HFFc6 (cell line): Measurements from ENCODE around the gene NGF. TPM values are rescaled to one million over a fixed set of nuclear protein-coding genes. Genes with fewer than 3 reads are reported as not detected.
A peak's percentile ranks its signal among the peaks of the same experiment; 100 is the strongest.
"Not testable (repeated sequence)": the region's sequence is repeated elsewhere in the genome, so short reads cannot be mapped to it uniquely, and the experiment has no call there.

Experiments used
- DNase-seq: peaks from one replicate; pipeline ENCODE4 v3.0.0-alpha.2; 2018
- H3K27ac Mint-ChIP-seq: 2 replicates; pipeline ENCODE4 v1.8.0; 2020; ENCODE audit warnings: mild to moderate bottlenecking, mixed read lengths
- H3K27me3 Mint-ChIP-seq: 2 replicates; pipeline ENCODE4 v1.8.0; 2021; ENCODE audit warnings: mild to moderate bottlenecking, moderate library complexity, mixed read lengths; ENCODE audit not compliant: insufficient read depth
- H3K36me3 Mint-ChIP-seq: 2 replicates; pipeline ENCODE4 v1.8.0; 2021; ENCODE audit warnings: low read depth, mixed read lengths
- H3K4me1 Mint-ChIP-seq: 2 replicates; pipeline ENCODE4 v1.8.0; 2020; ENCODE audit warnings: low read depth, mixed read lengths
- H3K4me3 Mint-ChIP-seq: 2 replicates; pipeline ENCODE4 v1.8.0; 2020; ENCODE audit warnings: mild to moderate bottlenecking, moderate library complexity, mixed read lengths
- H3K9me3 Mint-ChIP-seq: 2 replicates; pipeline ENCODE4 v1.8.0; 2020; ENCODE audit warnings: mild to moderate bottlenecking, mixed read lengths
- total RNA-seq, 6 experiments: library from RNA; stranded (reverse); fragmentation: NEBNext Ultra II Directional; extraction: Animal tissue kit (Norgen Biotek cat#: 25700); gene quantifications; 2 replicates in 1 of 6; 3 replicates in 5 of 6; pipeline ENCODE4 v1.2.3, GENCODE V29; 2021
- TF ChIP-seq, protein P1 (sequence below): fragments of 200-600 bp; sonication (generic); IDR thresholded peaks from 2 replicates; pipeline ENCODE4 v1.5.0; 2021; ENCODE audit warnings: antibody characterized with exemption, mild to moderate bottlenecking

Gene NGF
- total RNA-seq, 6 experiments from 2014 or later, result 44.4 to 53.8 (median 51.0) TPM

DNA sequence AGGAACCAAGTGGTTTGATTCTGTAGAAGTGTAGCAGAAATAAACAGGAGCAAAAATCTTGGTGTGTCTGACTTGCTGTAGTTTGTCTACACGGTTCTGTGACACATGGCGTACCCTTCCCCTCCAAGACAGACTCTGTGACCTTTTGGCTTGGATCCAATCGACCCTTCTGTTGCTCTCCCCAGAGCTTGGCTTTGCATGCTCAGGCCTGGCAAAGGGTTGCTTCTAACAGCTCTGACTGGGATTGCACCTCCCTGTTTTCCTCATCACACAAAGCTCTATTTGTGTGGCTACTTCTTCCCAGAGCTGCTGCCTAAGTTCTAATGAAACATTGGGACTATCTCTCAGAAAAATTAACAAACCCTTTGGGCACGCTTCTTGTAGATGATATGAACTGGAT, 24.0 kb downstream of the NGF start:
- DNase-seq, result no peak
- H3K27me3 Mint-ChIP-seq, result peaks cover 6% of the 10 kb centered on the region
- H3K27ac Mint-ChIP-seq, result peak overlapping the region; percentile 69
- no peak overlapping the region for H3K4me3 Mint-ChIP-seq
- H3K9me3 Mint-ChIP-seq, result no peaks in the 10 kb centered on the region
- TF ChIP-seq, protein P1, sequence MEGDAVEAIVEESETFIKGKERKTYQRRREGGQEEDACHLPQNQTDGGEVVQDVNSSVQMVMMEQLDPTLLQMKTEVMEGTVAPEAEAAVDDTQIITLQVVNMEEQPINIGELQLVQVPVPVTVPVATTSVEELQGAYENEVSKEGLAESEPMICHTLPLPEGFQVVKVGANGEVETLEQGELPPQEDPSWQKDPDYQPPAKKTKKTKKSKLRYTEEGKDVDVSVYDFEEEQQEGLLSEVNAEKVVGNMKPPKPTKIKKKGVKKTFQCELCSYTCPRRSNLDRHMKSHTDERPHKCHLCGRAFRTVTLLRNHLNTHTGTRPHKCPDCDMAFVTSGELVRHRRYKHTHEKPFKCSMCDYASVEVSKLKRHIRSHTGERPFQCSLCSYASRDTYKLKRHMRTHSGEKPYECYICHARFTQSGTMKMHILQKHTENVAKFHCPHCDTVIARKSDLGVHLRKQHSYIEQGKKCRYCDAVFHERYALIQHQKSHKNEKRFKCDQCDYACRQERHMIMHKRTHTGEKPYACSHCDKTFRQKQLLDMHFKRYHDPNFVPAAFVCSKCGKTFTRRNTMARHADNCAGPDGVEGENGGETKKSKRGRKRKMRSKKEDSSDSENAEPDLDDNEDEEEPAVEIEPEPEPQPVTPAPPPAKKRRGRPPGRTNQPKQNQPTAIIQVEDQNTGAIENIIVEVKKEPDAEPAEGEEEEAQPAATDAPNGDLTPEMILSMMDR, result no peak
- peaks cover 91% of the 10 kb centered on the region for H3K4me1 Mint-ChIP-seq
- H3K36me3 Mint-ChIP-seq, result peaks cover 67% of the 10 kb centered on the region

DNA sequence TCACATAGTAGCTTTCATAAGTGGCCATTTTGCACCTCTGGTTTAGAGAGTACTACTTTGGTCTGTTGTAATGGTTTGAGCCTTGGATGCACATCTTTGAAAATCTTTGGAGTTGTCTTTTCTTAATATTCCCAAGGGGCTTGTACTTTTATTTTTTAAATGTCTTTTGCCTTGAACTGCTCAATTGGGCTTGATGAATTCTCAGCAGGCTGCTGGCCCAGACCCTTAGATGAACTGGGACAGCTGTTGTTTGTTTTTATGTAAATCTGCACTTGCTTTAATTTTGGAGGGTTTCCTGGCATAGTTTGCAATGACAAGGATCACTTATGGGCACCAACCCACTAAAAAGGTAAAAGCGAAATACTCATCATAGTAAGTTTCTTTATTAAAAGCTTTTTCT, 24.9 kb downstream of the NGF start:
- TF ChIP-seq, protein P1, result no peak
- peaks cover 3% of the 10 kb centered on the region for H3K27me3 Mint-ChIP-seq
- H3K9me3 Mint-ChIP-seq, result no peaks in the 10 kb centered on the region
- no peak for DNase-seq
- H3K4me1 Mint-ChIP-seq, result peaks cover 91% of the 10 kb centered on the region
- no peak overlapping the region for H3K4me3 Mint-ChIP-seq
- H3K36me3 Mint-ChIP-seq, result peaks cover 68% of the 10 kb centered on the region
- H3K27ac Mint-ChIP-seq, result peak overlapping the region; percentile 63

DNA sequence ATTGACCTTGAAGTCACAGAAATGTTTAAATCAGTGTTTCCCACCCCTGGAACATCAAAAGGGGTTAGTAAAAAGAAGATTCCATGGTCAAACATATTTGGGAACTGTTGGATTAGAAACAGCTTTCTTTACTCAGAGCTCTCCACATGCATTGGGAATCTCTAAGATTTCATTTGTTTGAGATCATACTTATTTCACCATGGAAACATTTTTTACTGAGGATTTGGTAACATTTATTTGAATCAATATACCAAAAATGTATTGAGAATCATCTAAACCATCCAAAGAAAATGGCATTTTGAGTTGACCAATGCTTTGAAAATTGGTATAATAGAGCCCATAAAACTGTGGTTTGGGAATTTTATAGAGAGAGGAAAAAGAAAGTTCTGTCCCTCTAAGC, 25.3 kb downstream of the NGF start:
- Mint-ChIP-seq H3K36me3 (peaks cover 70% of the 10 kb centered on the region), H3K4me3 (no peak overlapping the region), H3K27ac (peak overlapping the region; percentile 63), H3K4me1 (peaks cover 91% of the 10 kb centered on the region), H3K9me3 (no peaks in the 10 kb centered on the region), H3K27me3 (peaks cover 2% of the 10 kb centered on the region)
- TF ChIP-seq, protein P1, result no peak
- DNase-seq, result no peak

DNA sequence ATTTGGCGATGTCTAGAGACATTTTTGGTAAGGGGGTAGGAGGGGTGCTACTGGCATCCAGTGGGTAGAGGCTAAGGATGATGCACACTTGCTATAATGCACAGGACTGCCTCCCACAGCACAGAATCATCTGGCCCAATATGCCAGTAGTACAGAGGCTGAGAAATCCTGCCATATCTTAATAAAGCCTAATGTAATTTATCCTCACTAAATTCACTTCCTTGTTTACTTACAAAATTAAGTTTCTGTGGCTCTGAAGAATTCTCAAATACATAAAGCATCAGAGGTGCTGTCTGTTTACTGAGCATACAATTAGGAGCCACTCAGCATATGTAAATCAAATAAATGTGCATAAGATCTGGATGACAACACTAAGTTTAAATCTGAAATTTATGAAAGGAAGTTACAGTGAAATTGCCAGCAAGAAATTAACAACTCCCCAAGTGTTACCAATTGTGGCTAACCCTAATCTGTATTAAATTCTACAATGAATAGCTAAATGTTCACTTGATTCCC, 26.5 kb downstream of the NGF start:
- no peak for DNase-seq
- Mint-ChIP-seq H3K4me1 (peaks cover 90% of the 10 kb centered on the region), H3K36me3 (peaks cover 70% of the 10 kb centered on the region), H3K9me3 (no peaks in the 10 kb centered on the region), H3K27ac (peak overlapping the region; percentile 63), H3K27me3 (peaks cover 2% of the 10 kb centered on the region), H3K4me3 (no peak overlapping the region)
- TF ChIP-seq, protein P1, result no peak

DNA sequence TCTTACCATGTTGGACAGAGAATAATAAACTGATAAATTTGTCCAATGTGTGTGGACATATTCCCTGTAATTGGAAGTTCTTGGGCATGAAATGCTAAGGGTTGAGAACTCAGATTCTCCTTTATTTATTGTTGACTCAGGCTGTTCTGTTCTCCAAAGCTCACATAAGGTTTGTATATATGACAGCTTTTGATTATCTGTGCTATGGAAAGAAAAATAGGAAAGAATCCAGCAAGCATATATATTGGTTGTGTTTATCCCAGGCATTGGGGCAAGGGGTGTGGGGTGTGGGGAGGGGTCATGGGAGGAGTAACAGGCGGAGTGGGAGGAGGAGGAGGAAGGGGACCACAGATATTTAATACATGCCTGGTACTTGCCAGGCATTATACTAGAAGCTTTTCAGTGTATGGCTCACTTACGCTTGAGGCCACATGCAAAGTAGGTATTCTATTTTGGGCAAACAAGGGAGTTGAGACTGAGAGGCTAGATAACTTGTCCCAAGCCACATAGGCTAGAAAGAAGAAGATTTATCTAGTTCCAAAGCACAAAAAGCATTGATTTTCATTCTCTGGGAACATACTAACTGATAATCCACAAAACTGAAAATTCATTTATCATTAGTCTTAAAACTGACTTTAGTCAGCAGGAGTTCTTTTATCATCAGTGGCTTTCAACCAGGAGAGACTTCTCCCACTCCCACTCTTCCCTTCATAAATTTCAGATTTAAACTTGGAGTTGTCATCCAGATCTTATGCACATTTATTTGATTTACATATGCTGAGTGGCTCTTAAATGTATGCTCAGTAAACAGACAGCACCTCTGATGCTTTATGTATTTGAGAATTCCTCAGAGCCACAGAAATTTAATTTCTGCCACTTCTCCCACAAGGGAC, 27.2 kb downstream of the NGF start:
- peaks cover 90% of the 10 kb centered on the region for H3K4me1 Mint-ChIP-seq
- peak overlapping the region; percentile 63; the same call in 1 of the 2 replicates for H3K27ac Mint-ChIP-seq
- peaks cover 71% of the 10 kb centered on the region for H3K36me3 Mint-ChIP-seq
- TF ChIP-seq, protein P1, result no peak
- peaks cover 2% of the 10 kb centered on the region for H3K27me3 Mint-ChIP-seq
- H3K4me3 Mint-ChIP-seq, result no peak overlapping the region
- H3K9me3 Mint-ChIP-seq, result no peaks in the 10 kb centered on the region
- no peak for DNase-seq

DNA sequence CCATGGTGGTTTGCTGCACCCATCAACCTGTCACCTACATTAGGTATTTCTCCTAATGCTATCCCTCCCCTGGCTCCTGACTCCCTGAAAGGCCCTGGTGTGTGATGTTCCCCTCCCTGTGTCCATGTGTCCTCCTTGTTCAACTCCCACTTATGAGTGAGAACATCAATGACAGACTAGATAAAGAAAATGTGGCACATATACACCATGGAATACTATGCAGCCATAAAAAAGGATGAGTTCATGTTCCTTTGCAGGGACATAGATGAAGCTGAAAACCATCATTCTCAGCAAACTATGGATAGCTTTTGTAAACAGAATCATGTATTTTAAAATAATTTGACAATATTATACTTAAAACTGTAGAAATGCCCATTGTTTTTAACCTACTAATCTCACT, 28.5 kb downstream of the NGF start:
- DNase-seq, H3K9me3 Mint-ChIP-seq, H3K27ac Mint-ChIP-seq, H3K27me3 Mint-ChIP-seq, H3K4me3 Mint-ChIP-seq: not testable (repeated sequence)
- H3K36me3 Mint-ChIP-seq, result peaks cover 67% of the 10 kb centered on the region
- H3K4me1 Mint-ChIP-seq, result peaks cover 86% of the 10 kb centered on the region
